HG03139 (cell line): Measurements from ENCODE around the gene PAK3.

Experiments used
- ATAC-seq: cut with Tn5 transposase; IDR thresholded peaks from one replicate; pipeline ENCODE4 v1.9.1; 2021; ENCODE audit not compliant: unreplicated experiment

Gene PAK3

GRCh38 chrX:111095974-111096895, at the start of gene PAK3:
Gene PAK3 (plus strand): TSS chrX:111096191. CDS start chrX:111123104, 26,913 bp downstream.
- ATAC-seq, result no peak

DNA sequence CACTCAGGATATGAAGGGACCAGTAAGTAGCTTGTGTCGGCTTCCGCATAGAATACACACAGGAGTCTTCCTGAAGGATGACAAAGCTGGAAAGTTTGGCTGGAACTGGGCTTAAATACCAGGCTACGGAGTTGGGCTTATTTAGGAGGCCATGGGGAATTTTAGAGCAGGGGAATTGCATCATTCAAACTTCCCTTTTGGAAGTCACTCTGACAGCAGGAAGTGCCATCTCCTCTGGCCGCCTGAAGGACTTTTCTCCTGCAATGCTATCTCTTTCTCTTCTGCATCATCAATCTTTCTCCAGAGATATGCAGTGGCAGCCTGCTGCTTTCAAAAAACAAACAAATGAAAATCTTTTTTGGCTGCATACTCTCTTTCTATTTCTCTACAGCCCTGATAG, 48.4 kb upstream of the PAK3 start:
- ATAC-seq, result no peak

- ATAC-seq, result no peak
Observed at GRCh38 chrX:111052478-111052877, 43.5 kb upstream of the PAK3 start.

- no peak for ATAC-seq
Observed at GRCh38 chrX:111071542-111072277, 24.3 kb upstream of the PAK3 start.

- no peak for ATAC-seq
Observed at GRCh38 chrX:111083081-111083480, 12.9 kb upstream of the PAK3 start.

DNA sequence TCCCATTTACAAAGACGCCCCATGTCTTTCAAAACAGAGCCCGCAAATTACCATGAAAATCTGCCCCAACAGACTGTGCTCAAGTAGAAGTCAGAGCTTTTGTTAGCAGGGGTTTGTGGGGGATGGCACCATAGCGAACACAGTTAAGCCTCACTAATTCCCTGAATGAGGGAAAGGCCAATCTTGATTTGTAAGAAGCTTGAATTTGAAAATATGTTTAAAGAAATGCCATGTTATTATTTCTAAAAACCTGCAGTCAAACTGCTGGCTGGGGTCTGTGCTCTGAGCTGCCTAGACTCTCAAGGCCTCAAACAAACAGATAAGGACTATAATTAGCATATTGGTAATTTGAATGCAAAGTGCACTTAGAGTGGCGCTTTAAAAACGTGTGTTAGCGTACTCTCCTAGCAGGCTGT, 9.4 kb upstream of the PAK3 start:
- ATAC-seq, result no peak

DNA sequence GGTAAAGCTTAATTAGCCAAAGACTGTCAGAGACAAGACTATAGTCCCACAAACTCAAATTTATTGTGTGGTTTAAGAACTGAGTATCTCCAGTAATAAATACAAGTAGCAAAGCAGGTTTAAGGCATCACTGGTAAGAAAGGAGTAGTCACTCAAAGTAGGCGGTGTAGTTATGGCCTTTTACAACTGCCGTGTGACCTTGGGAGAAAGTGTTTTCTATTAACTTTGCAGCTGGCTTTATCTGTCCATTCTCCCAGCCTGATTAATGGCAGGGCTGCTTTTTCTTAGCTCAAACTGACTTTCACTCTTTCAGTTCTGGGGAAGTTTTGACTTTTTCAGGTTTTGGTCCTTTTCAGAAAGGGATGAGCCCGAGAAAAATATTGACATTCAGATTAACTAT, 7.4 kb upstream of the PAK3 start:
- no peak for ATAC-seq

GRCh38 chrX:111090458-111090857, 5.5 kb upstream of the PAK3 start:
- ATAC-seq, result no peak

GRCh38 chrX:111098874-111099273, 2.9 kb downstream of the PAK3 start:
- peak; percentile 46 for ATAC-seq

- peak; percentile 59 for ATAC-seq
Observed at GRCh38 chrX:111100191-111100590, 4.2 kb downstream of the PAK3 start.

DNA sequence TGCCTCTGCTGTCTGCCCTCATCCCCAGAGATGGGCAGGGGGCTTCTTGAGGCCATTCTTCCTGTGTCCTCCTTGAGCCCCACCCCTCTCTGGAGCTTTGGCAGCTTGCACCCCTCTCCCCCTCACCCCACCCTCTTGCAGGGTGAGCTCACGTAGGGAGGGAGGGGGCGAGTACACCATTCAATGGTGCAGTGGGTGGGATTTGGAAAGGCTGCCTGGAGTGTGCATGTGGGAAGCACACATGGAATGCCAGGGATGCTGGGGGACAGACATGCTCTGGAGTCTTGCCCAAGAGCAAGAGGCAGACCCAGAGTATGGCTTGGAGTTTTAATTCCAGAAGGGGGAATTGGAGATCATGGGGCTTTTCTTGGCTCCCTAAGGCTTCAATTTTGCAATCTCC, 5.6 kb downstream of the PAK3 start:
- no peak for ATAC-seq

DNA sequence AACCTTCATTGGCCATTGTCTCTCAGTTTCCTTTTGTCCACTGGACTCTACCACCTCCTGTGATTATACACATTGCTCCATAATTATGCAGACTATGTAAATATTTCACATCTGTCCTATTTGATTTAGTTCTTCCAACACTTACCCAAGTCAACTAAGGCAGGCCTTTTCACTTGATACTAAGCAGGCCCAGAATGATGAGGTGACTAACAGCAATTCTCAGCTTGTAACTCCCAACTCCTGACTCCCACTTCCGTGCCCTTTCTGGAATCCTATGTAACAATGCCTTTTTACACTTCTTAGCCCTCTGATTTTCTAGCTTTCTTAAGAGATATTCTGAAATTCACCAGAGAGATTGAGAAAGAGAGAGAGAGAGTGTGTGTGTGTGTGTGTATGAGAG, 6.6 kb downstream of the PAK3 start:
- no peak for ATAC-seq

GRCh38 chrX:111103246-111103645, 7.3 kb downstream of the PAK3 start:
- ATAC-seq, result no peak

DNA sequence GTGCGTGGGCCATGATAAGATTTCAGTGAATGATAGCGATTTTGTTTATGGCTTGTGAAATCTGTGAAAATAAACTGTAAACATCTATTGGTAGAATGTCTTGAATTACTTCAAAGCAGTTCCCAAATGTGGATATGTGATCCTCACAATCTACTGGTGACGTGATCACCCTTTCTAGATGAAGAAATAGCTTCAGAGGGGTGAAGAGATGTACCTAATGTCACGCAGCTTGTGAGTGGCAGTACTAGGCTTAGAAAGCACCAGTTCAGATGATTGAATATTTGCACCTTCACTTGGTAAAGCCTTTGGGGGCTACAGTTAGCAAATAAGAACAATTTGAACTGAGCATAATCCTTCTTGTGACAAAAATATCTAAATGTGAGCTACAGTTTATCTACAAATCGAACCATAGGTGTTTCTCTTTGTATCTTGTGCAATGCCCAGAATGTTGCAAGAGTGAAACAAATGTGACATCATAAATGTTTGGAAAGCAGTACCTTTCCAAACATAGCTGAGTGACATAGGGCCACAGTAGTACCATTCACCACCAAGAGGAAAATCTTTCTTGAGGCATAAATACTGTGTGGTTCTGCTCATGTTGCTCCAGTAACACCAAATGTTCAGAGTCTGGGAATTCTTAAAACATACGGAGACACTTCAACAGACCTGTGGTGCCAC, 14.2 kb downstream of the PAK3 start:
- no peak for ATAC-seq

DNA sequence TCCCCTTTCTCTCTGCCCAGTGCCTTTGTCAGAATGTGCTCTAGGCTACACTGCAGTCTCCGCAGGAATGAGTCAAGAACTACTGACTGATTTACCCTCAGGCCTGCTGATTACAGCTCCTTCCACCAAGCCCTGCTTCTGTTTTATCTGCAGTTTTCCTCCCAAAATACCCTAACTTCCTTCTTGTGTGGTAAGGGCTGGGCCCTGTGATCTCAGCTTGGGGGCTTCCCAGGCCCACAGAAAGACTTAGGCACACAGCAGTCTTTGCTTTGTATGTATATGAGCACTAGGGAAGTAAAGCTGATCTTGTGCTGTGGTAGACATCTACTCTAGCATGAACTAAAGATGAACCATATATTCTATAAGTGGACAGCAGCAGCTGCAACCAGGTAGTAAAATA, 18.8 kb downstream of the PAK3 start:
- no peak for ATAC-seq

- no peak for ATAC-seq
Observed at GRCh38 chrX:111116666-111117065, 20.7 kb downstream of the PAK3 start.

- no peak for ATAC-seq
Observed at GRCh38 chrX:111119341-111119740, 23.4 kb downstream of the PAK3 start.

GRCh38 chrX:111123125-111123524, 27.1 kb downstream of the PAK3 start:
- peak; percentile 52 for ATAC-seq

- ATAC-seq, result peak; percentile 27
Observed at GRCh38 chrX:111123606-111124179, 27.7 kb downstream of the PAK3 start.

DNA sequence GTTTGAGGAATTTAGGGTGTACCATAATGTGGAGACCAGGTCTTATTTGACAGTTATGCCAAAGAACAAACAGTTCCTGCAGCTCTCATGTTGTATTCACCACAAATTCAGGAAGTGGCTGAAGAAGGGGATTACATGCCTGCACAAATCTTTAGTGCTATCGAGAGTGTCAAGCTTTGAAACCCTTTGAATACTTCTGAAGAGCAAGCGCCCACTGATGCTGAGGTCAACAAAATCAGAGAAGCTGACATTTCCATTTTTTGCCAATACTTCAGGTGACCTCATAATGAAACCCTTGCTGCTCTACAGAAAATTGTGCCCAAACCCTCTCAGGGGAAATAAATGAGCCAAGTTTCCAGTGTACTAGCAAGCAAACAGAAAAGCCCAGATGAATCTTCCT, 28.4 kb downstream of the PAK3 start:
- no peak for ATAC-seq

- no peak for ATAC-seq
Observed at GRCh38 chrX:111127038-111127437, 31.0 kb downstream of the PAK3 start.
